Medulla oblongata (tissue), 1 donor: ENCODE measurements around the gene SLC7A6.

ENCODE experiments used
- DNase-seq: peaks from one replicate; pipeline ENCODE4 v3.0.0-alpha.2; 2015; ENCODE audit errors: extremely low spot score

SLC7A6 gene

GRCh38 chr16:68257251-68257905 is 6.9 kb upstream of the SLC7A6 start:
- no peak for DNase-seq

GRCh38 chr16:68257906-68258800 is 6.2 kb upstream of the SLC7A6 start:
- DNase-seq, result no peak

GRCh38 chr16:68259007-68259825 is 5.1 kb upstream of the SLC7A6 start:
- no peak for DNase-seq

- no peak for DNase-seq
These were observed 683 bp upstream of the SLC7A6 start for GRCh38 chr16:68263559-68264127.

GRCh38 chr16:68265078-68265920 is 973 bp downstream of the SLC7A6 start:
- peak; percentile 64 for DNase-seq

- no peak for DNase-seq
These were observed 3.5 kb downstream of the SLC7A6 start for GRCh38 chr16:68267612-68268405.

- no peak for DNase-seq
These were observed 5.5 kb downstream of the SLC7A6 start for GRCh38 chr16:68269793-68270192.

- DNase-seq, result no peak
These were observed 6.0 kb downstream of the SLC7A6 start for GRCh38 chr16:68270353-68270752.

- DNase-seq, result no peak
These were observed 8.3 kb downstream of the SLC7A6 start for GRCh38 chr16:68272507-68273209.

- DNase-seq, result no peak
These were observed 9.1 kb downstream of the SLC7A6 start for GRCh38 chr16:68273459-68273858.

- no peak for DNase-seq
These were observed 9.6 kb downstream of the SLC7A6 start for GRCh38 chr16:68273896-68274295.

GRCh38 chr16:68274441-68274840 is 10.1 kb downstream of the SLC7A6 start:
- no peak for DNase-seq

- DNase-seq, result no peak
These were observed 11.4 kb downstream of the SLC7A6 start for GRCh38 chr16:68275611-68276191.

- no peak for DNase-seq
These were observed 11.9 kb downstream of the SLC7A6 start for GRCh38 chr16:68276223-68276622.

GRCh38 chr16:68279726-68280558 is 15.6 kb downstream of the SLC7A6 start:
- no peak for DNase-seq

GRCh38 chr16:68281368-68282063 is 17.2 kb downstream of the SLC7A6 start:
- DNase-seq, result no peak

- DNase-seq, result no peak
These were observed 17.7 kb downstream of the SLC7A6 start for GRCh38 chr16:68282064-68282452.

GRCh38 chr16:68283346-68283745 is 19.0 kb downstream of the SLC7A6 start:
- peak; percentile 27 for DNase-seq
